MG63 (cell line): Measurements from ENCODE around the gene SMIM22. TPM values are rescaled to one million over a fixed set of nuclear protein-coding genes. Genes with fewer than 3 reads are reported as not detected.
A peak's percentile ranks its signal among the peaks of the same experiment; 100 is the strongest.

Source experiments
- DNase-seq: peaks from one replicate; pipeline ENCODE4 v3.0.0-alpha.2; 2020
- H3K27me3 ChIP-seq: fragments of 250-450 bp; sonication (Bioruptor Pico); 2 replicates; pipeline ENCODE4 v1.5.1; 2020; ENCODE audit warnings: mild to moderate bottlenecking, moderate library complexity
- H3K36me3 ChIP-seq: fragments of 250-450 bp; sonication (Bioruptor Pico); 2 replicates; pipeline ENCODE4 v1.5.1; 2020; ENCODE audit warnings: mild to moderate bottlenecking, moderate library complexity
- H3K4me3 ChIP-seq: fragments of 250-450 bp; sonication (Bioruptor Pico); 2 replicates; pipeline ENCODE4 v1.5.1; 2020; ENCODE audit warnings: mild to moderate bottlenecking, moderate library complexity
- H3K9me3 ChIP-seq: fragments of 250-450 bp; sonication (Bioruptor Pico); 2 replicates; pipeline ENCODE4 v1.5.1; 2020; ENCODE audit warnings: mild to moderate bottlenecking, moderate library complexity
- total RNA-seq: library from RNA; depleted of rRNA; stranded (reverse); fragments of >200 nt; shearing (Covaris generic); gene quantifications from 2 replicates; pipeline ENCODE4 v1.2.3, GENCODE V29; 2014; ENCODE audit warnings: low replicate concordance

Gene SMIM22
- total RNA-seq, 1 experiment from 2014 or later: not detected

GRCh38 chr16:4801051-4801961 lies 6.1 kb downstream of the SMIM22 start:
- no peak for DNase-seq
- Histone ChIP-seq H3K27me3 (no peaks in the 10 kb centered on the region), H3K9me3 (no peaks in the 10 kb centered on the region), H3K36me3 (peaks cover 19% of the 10 kb centered on the region), H3K4me3 (peak overlapping the region; percentile 73)

- no peaks in the 10 kb centered on the region for H3K27me3 ChIP-seq
- peak within 1 kb of the TSS; percentile 73 for H3K4me3 ChIP-seq
- peaks cover 20% of the 10 kb centered on the region for H3K36me3 ChIP-seq
- no peaks in the 10 kb centered on the region for H3K9me3 ChIP-seq
- DNase-seq: peak; percentile 66
These were observed 6.9 kb downstream of the SMIM22 start, which contains the start of gene ROGDI for GRCh38 chr16:4801962-4802658. TSS of gene ROGDI (minus strand) at chr16:4802633. CDS start at chr16:4802571, 62 bp downstream.

- peak; percentile 96 for DNase-seq
- Histone ChIP-seq H3K27me3 (no peaks in the 10 kb centered on the region), H3K36me3 (peaks cover 27% of the 10 kb centered on the region), H3K4me3 (peak overlapping the region; percentile 73), H3K9me3 (no peaks in the 10 kb centered on the region)
These were observed 7.6 kb downstream of the SMIM22 start for GRCh38 chr16:4802659-4803287.

GRCh38 chr16:4803401-4803844 lies 8.3 kb downstream of the SMIM22 start:
- Histone ChIP-seq H3K9me3 (no peaks in the 10 kb centered on the region), H3K4me3 (peak overlapping the region; percentile 73), H3K27me3 (no peaks in the 10 kb centered on the region), H3K36me3 (peaks cover 34% of the 10 kb centered on the region)
- no peak for DNase-seq

GRCh38 chr16:4803898-4804762 lies 9.0 kb downstream of the SMIM22 start:
- Histone ChIP-seq H3K4me3 (no peak overlapping the region), H3K27me3 (no peaks in the 10 kb centered on the region), H3K9me3 (no peaks in the 10 kb centered on the region), H3K36me3 (peaks cover 39% of the 10 kb centered on the region)
- DNase-seq: no peak

GRCh38 chr16:4805231-4805630 lies 10.1 kb downstream of the SMIM22 start:
- Histone ChIP-seq H3K27me3 (no peaks in the 10 kb centered on the region), H3K4me3 (no peak overlapping the region), H3K9me3 (no peaks in the 10 kb centered on the region), H3K36me3 (peaks cover 47% of the 10 kb centered on the region)
- no peak for DNase-seq

GRCh38 chr16:4806280-4806679 lies 11.1 kb downstream of the SMIM22 start:
- DNase-seq: no peak
- H3K9me3 ChIP-seq: no peaks in the 10 kb centered on the region
- peaks cover 52% of the 10 kb centered on the region for H3K36me3 ChIP-seq
- no peaks in the 10 kb centered on the region for H3K27me3 ChIP-seq
- no peak overlapping the region for H3K4me3 ChIP-seq

GRCh38 chr16:4811242-4811641 lies 16.1 kb downstream of the SMIM22 start:
- no peak overlapping the region for H3K4me3 ChIP-seq
- no peak for DNase-seq
- H3K9me3 ChIP-seq: no peaks in the 10 kb centered on the region
- H3K36me3 ChIP-seq: peaks cover 74% of the 10 kb centered on the region
- no peaks in the 10 kb centered on the region for H3K27me3 ChIP-seq

GRCh38 chr16:4811773-4812172 lies 16.6 kb downstream of the SMIM22 start:
- Histone ChIP-seq H3K36me3 (peaks cover 79% of the 10 kb centered on the region), H3K27me3 (no peaks in the 10 kb centered on the region)

GRCh38 chr16:4813251-4814003 lies 18.3 kb downstream of the SMIM22 start:
- no peak overlapping the region for H3K4me3 ChIP-seq
- H3K27me3 ChIP-seq: no peaks in the 10 kb centered on the region
- H3K36me3 ChIP-seq: peaks cover 75% of the 10 kb centered on the region
- no peaks in the 10 kb centered on the region for H3K9me3 ChIP-seq
- no peak for DNase-seq

More at GRCh38 chr16:4811773-4812172, 16.6 kb downstream of the SMIM22 start:
- Histone ChIP-seq H3K9me3 (no peaks in the 10 kb centered on the region), H3K4me3 (no peak overlapping the region)
- no peak for DNase-seq

- Histone ChIP-seq H3K27me3 (no peaks in the 10 kb centered on the region), H3K36me3 (peaks cover 76% of the 10 kb centered on the region), H3K4me3 (no peak overlapping the region), H3K9me3 (no peaks in the 10 kb centered on the region)
- no peak for DNase-seq
These were observed 18.9 kb downstream of the SMIM22 start for GRCh38 chr16:4814046-4814445.

GRCh38 chr16:4814542-4815173 lies 19.5 kb downstream of the SMIM22 start:
- Histone ChIP-seq H3K27me3 (no peaks in the 10 kb centered on the region), H3K4me3 (no peak overlapping the region), H3K36me3 (peaks cover 80% of the 10 kb centered on the region), H3K9me3 (no peaks in the 10 kb centered on the region)
- no peak for DNase-seq

GRCh38 chr16:4820652-4821051 lies 25.5 kb downstream of the SMIM22 start:
- no peak for DNase-seq
- Histone ChIP-seq H3K9me3 (no peaks in the 10 kb centered on the region), H3K36me3 (peaks cover 89% of the 10 kb centered on the region), H3K27me3 (no peaks in the 10 kb centered on the region), H3K4me3 (no peak overlapping the region)

GRCh38 chr16:4825196-4825595 lies 30.0 kb downstream of the SMIM22 start:
- no peak for DNase-seq
- Histone ChIP-seq H3K27me3 (no peaks in the 10 kb centered on the region), H3K4me3 (no peak overlapping the region), H3K36me3 (peaks cover 89% of the 10 kb centered on the region), H3K9me3 (no peaks in the 10 kb centered on the region)

GRCh38 chr16:4826526-4826925 lies 31.4 kb downstream of the SMIM22 start:
- Histone ChIP-seq H3K4me3 (no peak overlapping the region), H3K27me3 (no peaks in the 10 kb centered on the region), H3K9me3 (no peaks in the 10 kb centered on the region), H3K36me3 (peaks cover 89% of the 10 kb centered on the region)
- DNase-seq: no peak
